PFSK-1 (cell line): ENCODE data around the gene ENTPD1.

Experiments used
- FOXP2 ChIP-seq: optimal IDR thresholded peaks from 2 replicates; pipeline ENCODE3; 2011; ENCODE audit warnings: borderline replicate concordance, control low read depth, inconsistent platforms; ENCODE audit not compliant: insufficient read depth; ENCODE audit errors: extremely low read length, extremely low read depth
- TF ChIP-seq, protein P1 (sequence below), 2 experiments: IDR thresholded peaks; 2 replicates each; pipeline versions ENCODE4 v1.6.1 to v1.8.0; 2011 to 2012; ENCODE audit warnings: low read depth in 2 of 2, low read length in 2 of 2, control low read depth in 1 of 2, inconsistent platforms in 1 of 2, mild to moderate bottlenecking in 1 of 2, moderate library complexity in 1 of 2; ENCODE audit not compliant: insufficient read depth in 1 of 2

DNA sequence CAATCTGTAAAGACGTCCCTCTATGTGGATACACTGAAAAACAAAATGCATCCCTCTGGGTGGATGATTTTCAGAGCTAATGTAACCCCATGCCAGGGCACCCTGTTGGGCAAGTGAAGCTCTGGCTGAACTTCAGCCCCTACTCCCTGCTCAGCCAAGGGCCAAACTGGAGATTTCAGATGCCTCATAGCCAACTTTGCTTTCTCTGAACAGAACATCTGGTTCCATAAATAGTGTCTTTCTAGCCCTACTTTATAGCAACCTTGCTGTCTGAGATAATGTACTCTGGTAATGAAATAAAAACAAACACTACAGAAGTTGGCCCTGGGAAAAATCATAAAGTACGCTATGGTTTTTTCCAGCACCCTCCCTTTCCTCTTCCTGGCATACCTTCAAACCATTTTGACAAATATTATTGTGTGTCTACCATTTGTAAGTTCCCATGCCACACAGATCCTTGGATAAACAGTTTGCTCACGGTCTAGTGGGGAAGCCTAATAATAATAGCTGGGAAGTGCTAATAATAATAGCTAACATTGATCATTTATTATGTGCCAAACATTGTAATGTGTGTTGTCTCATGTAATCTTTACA, 3.4 kb downstream of the ENTPD1 start:
- no peak for TF ChIP-seq FOXP2
- TF ChIP-seq, protein P1, sequence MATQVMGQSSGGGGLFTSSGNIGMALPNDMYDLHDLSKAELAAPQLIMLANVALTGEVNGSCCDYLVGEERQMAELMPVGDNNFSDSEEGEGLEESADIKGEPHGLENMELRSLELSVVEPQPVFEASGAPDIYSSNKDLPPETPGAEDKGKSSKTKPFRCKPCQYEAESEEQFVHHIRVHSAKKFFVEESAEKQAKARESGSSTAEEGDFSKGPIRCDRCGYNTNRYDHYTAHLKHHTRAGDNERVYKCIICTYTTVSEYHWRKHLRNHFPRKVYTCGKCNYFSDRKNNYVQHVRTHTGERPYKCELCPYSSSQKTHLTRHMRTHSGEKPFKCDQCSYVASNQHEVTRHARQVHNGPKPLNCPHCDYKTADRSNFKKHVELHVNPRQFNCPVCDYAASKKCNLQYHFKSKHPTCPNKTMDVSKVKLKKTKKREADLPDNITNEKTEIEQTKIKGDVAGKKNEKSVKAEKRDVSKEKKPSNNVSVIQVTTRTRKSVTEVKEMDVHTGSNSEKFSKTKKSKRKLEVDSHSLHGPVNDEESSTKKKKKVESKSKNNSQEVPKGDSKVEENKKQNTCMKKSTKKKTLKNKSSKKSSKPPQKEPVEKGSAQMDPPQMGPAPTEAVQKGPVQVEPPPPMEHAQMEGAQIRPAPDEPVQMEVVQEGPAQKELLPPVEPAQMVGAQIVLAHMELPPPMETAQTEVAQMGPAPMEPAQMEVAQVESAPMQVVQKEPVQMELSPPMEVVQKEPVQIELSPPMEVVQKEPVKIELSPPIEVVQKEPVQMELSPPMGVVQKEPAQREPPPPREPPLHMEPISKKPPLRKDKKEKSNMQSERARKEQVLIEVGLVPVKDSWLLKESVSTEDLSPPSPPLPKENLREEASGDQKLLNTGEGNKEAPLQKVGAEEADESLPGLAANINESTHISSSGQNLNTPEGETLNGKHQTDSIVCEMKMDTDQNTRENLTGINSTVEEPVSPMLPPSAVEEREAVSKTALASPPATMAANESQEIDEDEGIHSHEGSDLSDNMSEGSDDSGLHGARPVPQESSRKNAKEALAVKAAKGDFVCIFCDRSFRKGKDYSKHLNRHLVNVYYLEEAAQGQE (IDR thresholded peaks at IDR 0.05; ENCODE audit: insufficient read depth in 1 of 2, low read depth in 2 of 2, low read length in 2 of 2) = no peak
